ENCODE measurements around the gene MMP28. TPM values are rescaled to one million over a fixed set of nuclear protein-coding genes. Genes with fewer than 3 reads are reported as not detected.

Gene MMP28
- total RNA-seq, 1 experiment from 2014 or later, result not detected

DNA sequence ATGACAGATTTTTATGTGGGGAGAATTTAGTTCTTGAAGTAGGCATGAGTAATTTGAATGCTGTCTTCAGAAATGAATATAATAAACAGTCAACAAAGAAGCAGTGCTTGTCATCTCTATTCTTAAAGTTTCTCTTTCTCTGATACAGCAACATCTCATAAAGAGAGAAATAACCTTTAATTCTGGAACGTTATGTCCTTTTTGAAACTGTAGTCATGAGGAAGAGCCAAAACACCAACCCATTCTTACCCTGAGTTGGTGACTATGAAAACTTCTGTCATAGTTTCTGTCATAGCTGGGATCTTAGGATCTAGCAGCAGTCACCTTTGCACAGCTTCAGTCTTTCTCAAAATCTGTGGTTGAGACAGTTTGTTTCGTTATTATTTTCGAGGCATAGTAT is 79.3 kb downstream of the MMP28 start:
- H3K9me3 Mint-ChIP-seq, result no peaks in the 10 kb centered on the region
- no peak overlapping the region for H3K4me3 Mint-ChIP-seq
- no CpG with 5 or more reads among the region's 3 CpGs for WGBS (ENCODE audit: extremely low coverage, insufficient read length, low lambda C conversion rate)

More for the DNA sequence above, 79.3 kb downstream of the MMP28 start:
- H3T11ph ChIP-seq (ENCODE audit: low read length), result no peak overlapping the region
- 0 out of 2 replicates have a peak, but pooled peaks cover 2% of the 10 kb centered on the region for H3K79me2 ChIP-seq (ENCODE audit: insufficient read depth, low read length)
- H3K9ac ChIP-seq (ENCODE audit: extremely low read depth, insufficient read length, low read length), result no peak overlapping the region
- no peak overlapping the region for H3K14ac ChIP-seq (ENCODE audit: insufficient read depth, low read length)
- H4K20me1 ChIP-seq (ENCODE audit: control insufficient read depth, insufficient read depth, insufficient read length), result no peaks in the 10 kb centered on the region
- H3K56ac ChIP-seq (ENCODE audit: insufficient read length, low read depth, low read length), result no peak overlapping the region
- no peak overlapping the region for H4K8ac ChIP-seq (replicated peaks; ENCODE audit: insufficient read length, low read depth, low read length)
- no peak overlapping the region for H4K5ac ChIP-seq (ENCODE audit: insufficient read length, low read depth, low read length)
- no peak overlapping the region for H2BK15ac ChIP-seq (ENCODE audit: low read depth, low read length)
- no peak overlapping the region for H3K4me2 ChIP-seq (ENCODE audit: insufficient read depth, insufficient read length, low read length)
- no peak overlapping the region for H3K27ac Mint-ChIP-seq
- H2BK20ac ChIP-seq (ENCODE audit: low read depth, low read length, poor library complexity, severe bottlenecking), result no peak overlapping the region
- TF ChIP-seq, protein P1, sequence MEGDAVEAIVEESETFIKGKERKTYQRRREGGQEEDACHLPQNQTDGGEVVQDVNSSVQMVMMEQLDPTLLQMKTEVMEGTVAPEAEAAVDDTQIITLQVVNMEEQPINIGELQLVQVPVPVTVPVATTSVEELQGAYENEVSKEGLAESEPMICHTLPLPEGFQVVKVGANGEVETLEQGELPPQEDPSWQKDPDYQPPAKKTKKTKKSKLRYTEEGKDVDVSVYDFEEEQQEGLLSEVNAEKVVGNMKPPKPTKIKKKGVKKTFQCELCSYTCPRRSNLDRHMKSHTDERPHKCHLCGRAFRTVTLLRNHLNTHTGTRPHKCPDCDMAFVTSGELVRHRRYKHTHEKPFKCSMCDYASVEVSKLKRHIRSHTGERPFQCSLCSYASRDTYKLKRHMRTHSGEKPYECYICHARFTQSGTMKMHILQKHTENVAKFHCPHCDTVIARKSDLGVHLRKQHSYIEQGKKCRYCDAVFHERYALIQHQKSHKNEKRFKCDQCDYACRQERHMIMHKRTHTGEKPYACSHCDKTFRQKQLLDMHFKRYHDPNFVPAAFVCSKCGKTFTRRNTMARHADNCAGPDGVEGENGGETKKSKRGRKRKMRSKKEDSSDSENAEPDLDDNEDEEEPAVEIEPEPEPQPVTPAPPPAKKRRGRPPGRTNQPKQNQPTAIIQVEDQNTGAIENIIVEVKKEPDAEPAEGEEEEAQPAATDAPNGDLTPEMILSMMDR (conservative IDR thresholded peaks at IDR 0.05), result no peak
- no peak overlapping the region for H2AK5ac ChIP-seq (ENCODE audit: insufficient read length, low read length)
- H3K18ac ChIP-seq (ENCODE audit: insufficient read length, low read depth, low read length), result no peak overlapping the region
- no peaks in the 10 kb centered on the region for H3K4me1 Mint-ChIP-seq
- no peaks in the 10 kb centered on the region for H3K4me1 ChIP-seq (ENCODE audit: insufficient read depth, low read length)
- no peaks in the 10 kb centered on the region for H3K27me3 ChIP-seq (ENCODE audit: insufficient read depth, low read length)
- H4K91ac ChIP-seq (ENCODE audit: insufficient read length, low read depth, low read length), result no peak overlapping the region
- H2AFZ ChIP-seq (ENCODE audit: low read length), result no peak overlapping the region
- no peak overlapping the region for H3K4ac ChIP-seq (ENCODE audit: low read depth, low read length)
- no peak for DNase-seq
- no peak overlapping the region for H2BK120ac ChIP-seq (ENCODE audit: low read depth, low read length, poor library complexity, severe bottlenecking)
- H2BK5ac ChIP-seq (ENCODE audit: insufficient read length, low read length), result no peak overlapping the region
- H3K79me1 ChIP-seq (ENCODE audit: insufficient read depth, low read depth, low read length, poor library complexity, severe bottlenecking), result no peaks in the 10 kb centered on the region
- no peaks in the 10 kb centered on the region for H3K23me2 ChIP-seq (ENCODE audit: insufficient read length, low read depth, low read length, poor library complexity, severe bottlenecking)
- H3K23ac ChIP-seq (ENCODE audit: insufficient read length, low read depth, low read length), result no peak overlapping the region
- H3K27me3 Mint-ChIP-seq (ENCODE audit: low read depth), result no peaks in the 10 kb centered on the region
- peaks cover 4 to 31% (median 28%) of the 10 kb centered on the region in 3 experiments; a peak in 6 of 7 replicates for H3K36me3 Mint-ChIP-seq (ENCODE audit: insufficient read depth in 1 of 3, low read depth in 3 of 3)
- H3K9me3 ChIP-seq (ENCODE audit: control insufficient read depth, low read depth, low read length), result no peaks in the 10 kb centered on the region
- H2BK12ac ChIP-seq (ENCODE audit: insufficient read length, low read depth, low read length), result no peak overlapping the region
- no peak overlapping the region for H3K27ac ChIP-seq (ENCODE audit: insufficient read length, low read depth, low read length)

Other genes starting within 250 kb of the MMP28 start
- not detected in 2 replicates for gene SLFN14, start 234.8 kb downstream of the MMP28 start, total RNA-seq (2021)
- gene PEX12, start 217.1 kb downstream of the MMP28 start, total RNA-seq (2021), result 5.4 and 5.8 TPM in 2 replicates
- 208 and 217 TPM in 2 replicates for gene AP2B1, start 208.3 kb downstream of the MMP28 start, total RNA-seq (2021)
- 15.0 and 15.9 TPM in 2 replicates for gene RASL10B, start 64.0 kb downstream of the MMP28 start, total RNA-seq (2021)
- not detected in 2 replicates for gene GAS2L2, start 42.4 kb downstream of the MMP28 start, total RNA-seq (2021)
- gene C17orf50, start 34.8 kb downstream of the MMP28 start, total RNA-seq (2021), result not detected in 2 replicates
- 290 and 304 TPM in 2 replicates for gene TAF15, start 13.8 kb upstream of the MMP28 start, total RNA-seq (2021)
- gene HEATR9, start 73.2 kb upstream of the MMP28 start, total RNA-seq (2021), result not detected in 2 replicates
- gene CCL5, start 84.7 kb upstream of the MMP28 start, total RNA-seq (2021), result not detected in 2 replicates
- gene RDM1, start 135.1 kb upstream of the MMP28 start, total RNA-seq (2021), result 9.0 and 9.8 TPM in 2 replicates
- not detected in 2 replicates for gene LYZL6, start 148.1 kb upstream of the MMP28 start, total RNA-seq (2021)
- not detected in 2 replicates for gene CCL16, start 185.9 kb upstream of the MMP28 start, total RNA-seq (2021)
- gene CCL14, start 191.1 kb upstream of the MMP28 start, total RNA-seq (2021), result not detected in 2 replicates
- not detected in 2 replicates for gene CCL15, start 205.9 kb upstream of the MMP28 start, total RNA-seq (2021)
- gene CCL23, start 222.3 kb upstream of the MMP28 start, total RNA-seq (2021), result not detected in 2 replicates

Data from H9 (cell line).